HEK293 (cell line): ENCODE measurements around the gene MYOM1.

ENCODE experiments used
- CTCF ChIA-PET: fragments of 350-600 bp; formaldehyde crosslinking; extraction: SDS; loops from one replicate; lab custom pipeline; 2021; ENCODE audit warnings: antibody characterized with exemption; lab: Yijun Ruan, JAX
- POLR2A ChIA-PET: fragments of 300-600 bp; formaldehyde crosslinking; extraction: SDS; loops from one replicate; lab custom pipeline; 2020; ENCODE audit warnings: antibody characterized with exemption, inconsistent platforms; lab: Yijun Ruan, JAX
- H3K27ac ChIP-seq: fragments of 200-500 bp; sonication (Bioruptor generic); 2 replicates; pipeline ENCODE4 v1.5.1; 2014; ENCODE audit warnings: low read depth, low read length, control low read depth, inconsistent platforms; ENCODE audit errors: extremely low read depth
- H3K36me3 ChIP-seq, 2 experiments: fragments of 200-500 bp in 1 of 2; sonication (Bioruptor generic) in 1 of 2; 1 replicate in 1 of 2; 2 replicates in 1 of 2; pipeline ENCODE4 v1.5.1; 2014 to 2017; ENCODE audit warnings: inconsistent platforms in 2 of 2, low read length in 2 of 2; ENCODE audit not compliant: control insufficient read depth in 2 of 2, insufficient read depth in 1 of 2
- H3K4me1 ChIP-seq: fragments of 200-500 bp; sonication (Bioruptor generic); 2 replicates; pipeline ENCODE4 v1.5.1; 2014; ENCODE audit warnings: mild to moderate bottlenecking, low read length, inconsistent platforms; ENCODE audit not compliant: control insufficient read depth, insufficient read depth
- H3K4me3 ChIP-seq: 2 replicates; pipeline ENCODE4 v1.5.1; 2011; ENCODE audit warnings: low read depth, mild to moderate bottlenecking, control low read depth, low read length, moderate library complexity
- H3K9me3 ChIP-seq: fragments of 200-500 bp; sonication (Bioruptor generic); 2 replicates; pipeline ENCODE4 v1.5.1; 2014; ENCODE audit warnings: low read depth, low read length, inconsistent platforms; ENCODE audit not compliant: control insufficient read depth, insufficient read depth
- ATF2 ChIP-seq: fragments of 450-650 bp; formaldehyde crosslinking; IDR thresholded peaks from 2 replicates; pipeline ENCODE4 v1.5.1; 2016; ENCODE audit warnings: missing biosample characterization, missing genetic modification characterization, low read depth
- BCL11B ChIP-seq: fragments of 450-650 bp; formaldehyde crosslinking; IDR thresholded peaks from 2 replicates; pipeline ENCODE4 v1.5.1; 2016; ENCODE audit warnings: low read depth, missing biosample characterization, missing genetic modification characterization
- HOXC10 ChIP-seq: sonication (generic); formaldehyde crosslinking; IDR thresholded peaks from 2 replicates; pipeline ENCODE4 v1.8.1; 2023; ENCODE audit warnings: mild to moderate bottlenecking, missing genetic modification reagents
- TRIM28 ChIP-seq: IDR thresholded peaks from 2 replicates; pipeline ENCODE4 v1.6.1; 2011; ENCODE audit warnings: low read length, control low read depth, borderline replicate concordance
- ZNF121 ChIP-seq: fragments of 450-650 bp; formaldehyde crosslinking; IDR thresholded peaks from 2 replicates; pipeline ENCODE4 v1.5.1; 2016; ENCODE audit warnings: missing biosample characterization, missing genetic modification characterization
- ZNF140 ChIP-seq: fragments of 450-650 bp; formaldehyde crosslinking; IDR thresholded peaks from 2 replicates; pipeline ENCODE4 v1.5.1; 2016; ENCODE audit warnings: missing biosample characterization, missing genetic modification characterization
- ZNF146 ChIP-seq: fragments of 450-650 bp; formaldehyde crosslinking; IDR thresholded peaks from 2 replicates; pipeline ENCODE4 v1.5.1; 2016; ENCODE audit warnings: missing biosample characterization, missing genetic modification characterization
- ZNF157 ChIP-seq: fragments of 450-650 bp; formaldehyde crosslinking; IDR thresholded peaks from 2 replicates; pipeline ENCODE4 v1.5.1; 2016; ENCODE audit warnings: missing biosample characterization, missing genetic modification characterization
- ZNF354C ChIP-seq: fragments of 450-650 bp; formaldehyde crosslinking; IDR thresholded peaks from 2 replicates; pipeline ENCODE4 v1.5.1; 2016; ENCODE audit warnings: missing biosample characterization, missing genetic modification characterization, low read depth, borderline replicate concordance
- ZNF473 ChIP-seq: fragments of 450-650 bp; formaldehyde crosslinking; IDR thresholded peaks from 2 replicates; pipeline ENCODE4 v1.5.1; 2017; ENCODE audit warnings: missing biosample characterization, missing genetic modification characterization
- ZNF518A ChIP-seq: fragments of 450-650 bp; formaldehyde crosslinking; conservative IDR thresholded peaks from 2 replicates; pipeline ENCODE4 v1.5.1; 2016; ENCODE audit warnings: low read depth, missing biosample characterization, missing genetic modification characterization
- ZNF521 ChIP-seq: fragments of 450-650 bp; formaldehyde crosslinking; IDR thresholded peaks from 2 replicates; pipeline ENCODE4 v1.5.1; 2017; ENCODE audit warnings: missing biosample characterization, mild to moderate bottlenecking, missing genetic modification characterization
- ZNF660 ChIP-seq: fragments of 450-650 bp; IDR thresholded peaks from 2 replicates; pipeline ENCODE4 v1.5.1; 2018; ENCODE audit warnings: missing biosample characterization, mild to moderate bottlenecking, missing genetic modification characterization
- ZNF670 ChIP-seq: fragments of 450-650 bp; formaldehyde crosslinking; IDR thresholded peaks from 2 replicates; pipeline ENCODE4 v1.5.1; 2016; ENCODE audit warnings: missing biosample characterization, missing genetic modification characterization, low read depth
- TF ChIP-seq, protein P1 (sequence below): fragments of 450-650 bp; formaldehyde crosslinking; IDR thresholded peaks from 2 replicates; pipeline ENCODE4 v1.5.1; 2017; ENCODE audit warnings: missing biosample characterization, missing genetic modification characterization
- TF ChIP-seq, protein P2 (sequence below): fragments of 450-650 bp; formaldehyde crosslinking; IDR thresholded peaks from 2 replicates; pipeline ENCODE4 v1.5.1; 2016; ENCODE audit warnings: missing biosample characterization, missing genetic modification characterization, borderline replicate concordance

The MYOM1 gene

GRCh38 chr18:3257627-3258120 lies 37.9 kb upstream of the MYOM1 start:
- TF ChIP-seq ZNF660: no peak
- TF ChIP-seq, protein P1, sequence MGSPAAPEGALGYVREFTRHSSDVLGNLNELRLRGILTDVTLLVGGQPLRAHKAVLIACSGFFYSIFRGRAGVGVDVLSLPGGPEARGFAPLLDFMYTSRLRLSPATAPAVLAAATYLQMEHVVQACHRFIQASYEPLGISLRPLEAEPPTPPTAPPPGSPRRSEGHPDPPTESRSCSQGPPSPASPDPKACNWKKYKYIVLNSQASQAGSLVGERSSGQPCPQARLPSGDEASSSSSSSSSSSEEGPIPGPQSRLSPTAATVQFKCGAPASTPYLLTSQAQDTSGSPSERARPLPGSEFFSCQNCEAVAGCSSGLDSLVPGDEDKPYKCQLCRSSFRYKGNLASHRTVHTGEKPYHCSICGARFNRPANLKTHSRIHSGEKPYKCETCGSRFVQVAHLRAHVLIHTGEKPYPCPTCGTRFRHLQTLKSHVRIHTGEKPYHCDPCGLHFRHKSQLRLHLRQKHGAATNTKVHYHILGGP (tag by site-specific recombination): no peak
- TF ChIP-seq ZNF518A: no peak
- TF ChIP-seq TRIM28: no peak
- no peak for TF ChIP-seq HOXC10 (CRISPR knock-in tag)
- TF ChIP-seq ZNF140: no peak
- TF ChIP-seq ZNF121 (tag by site-specific recombination): no peak
- no peak for TF ChIP-seq ZNF157 (tag by site-specific recombination)
- TF ChIP-seq ZNF521: no peak
- TF ChIP-seq ZNF670: no peak
- TF ChIP-seq, protein P2, sequence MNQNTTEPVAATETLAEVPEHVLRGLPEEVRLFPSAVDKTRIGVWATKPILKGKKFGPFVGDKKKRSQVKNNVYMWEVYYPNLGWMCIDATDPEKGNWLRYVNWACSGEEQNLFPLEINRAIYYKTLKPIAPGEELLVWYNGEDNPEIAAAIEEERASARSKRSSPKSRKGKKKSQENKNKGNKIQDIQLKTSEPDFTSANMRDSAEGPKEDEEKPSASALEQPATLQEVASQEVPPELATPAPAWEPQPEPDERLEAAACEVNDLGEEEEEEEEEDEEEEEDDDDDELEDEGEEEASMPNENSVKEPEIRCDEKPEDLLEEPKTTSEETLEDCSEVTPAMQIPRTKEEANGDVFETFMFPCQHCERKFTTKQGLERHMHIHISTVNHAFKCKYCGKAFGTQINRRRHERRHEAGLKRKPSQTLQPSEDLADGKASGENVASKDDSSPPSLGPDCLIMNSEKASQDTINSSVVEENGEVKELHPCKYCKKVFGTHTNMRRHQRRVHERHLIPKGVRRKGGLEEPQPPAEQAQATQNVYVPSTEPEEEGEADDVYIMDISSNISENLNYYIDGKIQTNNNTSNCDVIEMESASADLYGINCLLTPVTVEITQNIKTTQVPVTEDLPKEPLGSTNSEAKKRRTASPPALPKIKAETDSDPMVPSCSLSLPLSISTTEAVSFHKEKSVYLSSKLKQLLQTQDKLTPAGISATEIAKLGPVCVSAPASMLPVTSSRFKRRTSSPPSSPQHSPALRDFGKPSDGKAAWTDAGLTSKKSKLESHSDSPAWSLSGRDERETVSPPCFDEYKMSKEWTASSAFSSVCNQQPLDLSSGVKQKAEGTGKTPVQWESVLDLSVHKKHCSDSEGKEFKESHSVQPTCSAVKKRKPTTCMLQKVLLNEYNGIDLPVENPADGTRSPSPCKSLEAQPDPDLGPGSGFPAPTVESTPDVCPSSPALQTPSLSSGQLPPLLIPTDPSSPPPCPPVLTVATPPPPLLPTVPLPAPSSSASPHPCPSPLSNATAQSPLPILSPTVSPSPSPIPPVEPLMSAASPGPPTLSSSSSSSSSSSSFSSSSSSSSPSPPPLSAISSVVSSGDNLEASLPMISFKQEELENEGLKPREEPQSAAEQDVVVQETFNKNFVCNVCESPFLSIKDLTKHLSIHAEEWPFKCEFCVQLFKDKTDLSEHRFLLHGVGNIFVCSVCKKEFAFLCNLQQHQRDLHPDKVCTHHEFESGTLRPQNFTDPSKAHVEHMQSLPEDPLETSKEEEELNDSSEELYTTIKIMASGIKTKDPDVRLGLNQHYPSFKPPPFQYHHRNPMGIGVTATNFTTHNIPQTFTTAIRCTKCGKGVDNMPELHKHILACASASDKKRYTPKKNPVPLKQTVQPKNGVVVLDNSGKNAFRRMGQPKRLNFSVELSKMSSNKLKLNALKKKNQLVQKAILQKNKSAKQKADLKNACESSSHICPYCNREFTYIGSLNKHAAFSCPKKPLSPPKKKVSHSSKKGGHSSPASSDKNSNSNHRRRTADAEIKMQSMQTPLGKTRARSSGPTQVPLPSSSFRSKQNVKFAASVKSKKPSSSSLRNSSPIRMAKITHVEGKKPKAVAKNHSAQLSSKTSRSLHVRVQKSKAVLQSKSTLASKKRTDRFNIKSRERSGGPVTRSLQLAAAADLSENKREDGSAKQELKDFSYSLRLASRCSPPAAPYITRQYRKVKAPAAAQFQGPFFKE (tag by site-specific recombination): no peak
- TF ChIP-seq ZNF354C (tag by site-specific recombination): no peak
- no peak for TF ChIP-seq ATF2
- TF ChIP-seq ZNF473 (tag by site-specific recombination): no peak
- no peak for TF ChIP-seq ZNF146 (tag by site-specific recombination)
- TF ChIP-seq BCL11B: no peak
- ChIA-PET CTCF (interaction anchor here (4.0 kb wide), 1 partner anchor 12 kb away, joined by 14 read pairs; no protein-coding TSS in a partner anchor), POLR2A (interaction anchor here (2.3 kb wide), 1 partner anchor 10 kb away, joined by 18 read pairs; the partner anchor contains the start of gene MYL12A)
- H3K27ac ChIP-seq: no peak overlapping the region
- H3K9me3 ChIP-seq: no peaks in the 10 kb centered on the region
- peaks cover 33 to 42% of the 10 kb centered on the region in 2 experiments for H3K36me3 ChIP-seq
- no peak overlapping the region for H3K4me3 ChIP-seq
- peaks cover 7% of the 10 kb centered on the region for H3K4me1 ChIP-seq
